GM12891 (cell line): Measurements from ENCODE around the gene FCGR2B.

Experiments
- PAX5 ChIP-seq: IDR thresholded peaks from 2 replicates; pipeline ENCODE4 v1.6.1; 2011; ENCODE audit warnings: low read length, moderate library complexity, mild to moderate bottlenecking; ENCODE audit not compliant: insufficient read depth, severe bottlenecking
- POLR2A ChIP-seq: IDR thresholded peaks from 2 replicates; pipeline ENCODE4 v1.6.1; 2011; ENCODE audit warnings: low read depth, low read length, control low read depth
- POLR2AphosphoS5 ChIP-seq: IDR thresholded peaks from 2 replicates; pipeline ENCODE4 v1.6.1; 2011; ENCODE audit warnings: low read depth, low read length, control low read depth
- POU2F2 ChIP-seq: IDR thresholded peaks from 2 replicates; pipeline ENCODE4 v1.6.1; 2011; ENCODE audit warnings: low read depth, mild to moderate bottlenecking, control low read depth, low read length, moderate library complexity
- SPI1 ChIP-seq: IDR thresholded peaks from 2 replicates; pipeline ENCODE4 v1.6.1; 2011; ENCODE audit warnings: low read depth, low read length, control low read depth
- TAF1 ChIP-seq: IDR thresholded peaks from 2 replicates; pipeline ENCODE4 v1.6.1; 2011; ENCODE audit warnings: low read depth, low read length, control low read depth

DNA sequence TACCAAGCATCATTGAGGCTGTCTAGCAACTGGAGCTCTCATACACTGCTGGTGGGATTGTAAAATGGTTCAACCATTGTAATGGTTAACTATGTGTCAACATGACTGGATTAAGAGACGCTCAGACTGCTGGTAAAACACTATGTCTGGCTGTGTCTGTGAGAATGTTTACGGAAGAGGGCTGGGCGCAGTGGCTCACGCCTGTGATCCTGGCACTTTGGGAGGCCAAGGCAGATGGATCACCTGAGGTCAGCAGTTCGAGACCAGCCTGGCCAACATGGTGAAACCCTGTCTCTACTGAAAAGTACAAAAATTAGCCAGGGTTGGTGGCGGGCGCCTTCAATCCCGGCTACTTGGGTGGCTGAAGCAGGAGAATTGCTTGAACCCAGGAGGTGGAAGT is 39.3 kb downstream of the FCGR2B start:
- TF ChIP-seq POLR2A: no peak
- TF ChIP-seq POLR2AphosphoS5: no peak
- TF ChIP-seq SPI1: no peak
- TF ChIP-seq TAF1: no peak
- no peak for TF ChIP-seq POU2F2
- no peak for TF ChIP-seq PAX5
